Activated CD4-positive, alpha-beta memory T cell treated with anti-CD3 and anti-CD28 coated beads for 36 hours (primary cell): ENCODE results near the gene PSMD7. TPM values are rescaled to one million over a fixed set of nuclear protein-coding genes. Genes with fewer than 3 reads are reported as not detected.
A peak's percentile ranks its signal among the peaks of the same experiment; 100 is the strongest.

Experiments used
- CTCF ChIA-PET: fragments of 350-600 bp; sonication (Branson Sonifier 250); formaldehyde crosslinking; loops from one replicate; lab custom pipeline; 2021; ENCODE audit warnings: antibody characterized with exemption, inconsistent platforms; lab: Charles Lee
- POLR2A ChIA-PET: fragments of 350-600 bp; sonication (Branson Sonifier 250); formaldehyde crosslinking; loops from one replicate; lab custom pipeline; 2021; ENCODE audit warnings: antibody characterized with exemption; lab: Charles Lee
- DNase-seq: peaks from one replicate; pipeline ENCODE4 v3.0.0-alpha.2; 2020
- H3K27ac Mint-ChIP-seq: one replicate; pipeline ENCODE4 v1.8.0; 2021; ENCODE audit warnings: mixed read lengths
- H3K27me3 Mint-ChIP-seq: one replicate; pipeline ENCODE4 v1.8.0; 2021; ENCODE audit warnings: mixed read lengths
- H3K36me3 Mint-ChIP-seq: one replicate; pipeline ENCODE4 v1.8.0; 2021; ENCODE audit warnings: mixed read lengths
- H3K4me1 Mint-ChIP-seq: one replicate; pipeline ENCODE4 v1.8.0; 2021; ENCODE audit warnings: low read depth, mixed read lengths
- H3K4me3 Mint-ChIP-seq: one replicate; pipeline ENCODE4 v1.8.0; 2021; ENCODE audit warnings: mild to moderate bottlenecking, mixed read lengths
- H3K9me3 Mint-ChIP-seq: one replicate; pipeline ENCODE4 v1.8.0; 2021; ENCODE audit warnings: mixed read lengths
- intact Hi-C: fragments of 100-400 bp; cut with micrococcal nuclease; formaldehyde crosslinking; loops from one replicate; pipeline ENCODE4 v1.15.1; 2023
- total RNA-seq, 2 experiments: library from RNA; stranded (reverse); gene quantifications; one replicate each; pipeline ENCODE4 v1.2.3, GENCODE V29; 2021

PSMD7 gene
- 100 to 1,000 TPM; 119 to 123 TPM for total RNA-seq

DNA sequence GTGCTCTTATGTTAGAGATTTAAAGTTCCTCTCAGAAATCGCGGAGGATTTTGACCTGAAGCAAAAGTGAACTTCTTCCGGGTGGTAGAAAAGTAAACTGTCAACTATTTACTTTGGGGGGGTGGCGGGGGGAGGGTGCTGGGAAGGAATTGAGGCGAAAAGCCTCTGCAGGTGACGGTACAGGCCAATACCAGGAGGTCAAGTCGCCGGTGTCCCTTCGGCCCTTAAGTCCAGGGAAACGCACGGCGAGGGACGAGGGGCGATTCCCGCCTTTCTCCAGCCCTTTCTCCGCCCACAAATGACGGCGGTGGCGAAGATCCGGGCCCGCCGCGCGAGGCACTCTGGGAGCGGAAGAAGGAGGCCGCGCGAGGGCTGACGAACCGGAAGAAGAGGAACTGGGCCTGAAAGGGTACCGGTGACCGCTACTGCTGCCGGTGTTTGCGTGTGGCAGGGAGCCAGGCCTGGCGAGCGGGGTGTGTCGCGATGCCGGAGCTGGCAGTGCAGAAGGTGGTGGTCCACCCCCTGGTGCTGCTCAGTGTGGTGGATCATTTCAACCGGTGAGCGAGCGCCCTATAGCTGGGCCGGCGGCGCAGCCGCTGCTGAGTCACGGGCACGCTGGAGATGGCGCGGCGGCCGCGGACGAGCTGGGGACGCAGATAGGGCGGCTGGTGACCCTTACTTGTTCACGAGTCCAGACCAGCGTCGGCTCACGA is at the start of gene PSMD7:
Gene PSMD7 (plus strand): TSS at position 383 of the 713 bp plus-strand sequence. CDS start 101 bp downstream, at position 484.
- peak within 1 kb of the TSS; percentile 94 for H3K27ac Mint-ChIP-seq
- H3K27me3 Mint-ChIP-seq: no peaks in the 10 kb centered on the region
- peaks cover 36% of the 10 kb centered on the region for H3K36me3 Mint-ChIP-seq
- ChIA-PET CTCF (interaction anchor here (0.8 to 3.7 kb wide), 2 partner anchors 13 to 1822 kb away, joined by 3 to 29 read pairs; no protein-coding TSS in a partner anchor), POLR2A (interaction anchor here (0.8 to 1.8 kb wide), 4 partner anchors 8 to 370 kb away, joined by 3 to 7 read pairs (median 4); partner anchors contain the start of gene RFWD3)
- DNase-seq: peak; percentile 94
- H3K4me1 Mint-ChIP-seq: peaks cover 31% of the 10 kb centered on the region
- intact Hi-C loops: loop anchor here (1.0 to 10.0 kb wide), 6 partner anchors 72 to 1348 kb away; partner anchors contain the start of genes KARS1, TERF2IP and ZFP1
- peak within 1 kb of the TSS; percentile 87 for H3K4me3 Mint-ChIP-seq
- peaks cover 5% of the 10 kb centered on the region for H3K9me3 Mint-ChIP-seq

DNA sequence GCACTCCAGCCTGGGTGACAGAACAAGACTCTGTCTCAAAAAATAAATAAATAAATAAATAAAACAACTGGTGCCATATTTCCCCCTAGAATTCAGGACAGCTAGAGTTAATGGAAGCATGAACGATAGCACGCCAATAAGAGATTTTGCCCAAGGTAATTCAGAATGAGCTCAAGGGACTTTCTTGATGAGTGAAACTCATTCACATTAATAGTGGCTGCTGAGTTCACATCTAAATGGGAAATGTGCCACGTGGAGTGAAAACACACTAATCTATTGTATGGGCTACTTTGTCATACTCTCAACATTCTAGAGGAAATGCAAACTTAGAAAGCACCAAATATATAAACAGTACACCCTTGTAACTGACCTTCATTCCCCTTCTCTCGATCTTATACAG is 47.4 kb upstream of the PSMD7 start:
- POLR2A ChIA-PET: no interaction called here
- no peak for DNase-seq
- intact Hi-C loops: no loop called here
- H3K9me3 Mint-ChIP-seq: no peaks in the 10 kb centered on the region
- H3K4me3 Mint-ChIP-seq: no peak overlapping the region
- peaks cover 9% of the 10 kb centered on the region for H3K27me3 Mint-ChIP-seq
- H3K36me3 Mint-ChIP-seq: no peaks in the 10 kb centered on the region
- no peaks in the 10 kb centered on the region for H3K4me1 Mint-ChIP-seq
- CTCF ChIA-PET: no interaction called here
- H3K27ac Mint-ChIP-seq: no peak overlapping the region

DNA sequence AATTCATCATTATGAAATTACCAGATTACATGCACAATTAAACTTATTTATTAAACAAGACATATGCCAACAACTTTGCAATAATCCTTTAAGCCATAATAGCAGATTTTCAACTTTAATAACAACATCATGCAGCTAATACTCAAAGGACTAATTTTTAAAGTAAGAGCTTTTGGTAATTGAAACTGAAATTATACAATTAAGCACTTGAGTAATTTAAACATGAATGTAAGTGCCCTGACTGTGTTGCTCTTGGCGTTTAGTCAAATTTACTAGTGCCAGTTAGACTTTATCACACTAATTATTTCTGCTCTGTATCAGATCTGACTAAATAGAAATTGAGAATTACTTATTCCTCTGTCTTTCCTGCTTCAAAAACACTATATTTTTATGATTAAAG is 46.8 kb upstream of the PSMD7 start:
- POLR2A ChIA-PET: no interaction called here
- Mint-ChIP-seq H3K4me1 (no peaks in the 10 kb centered on the region), H3K4me3 (no peak overlapping the region), H3K27ac (no peak overlapping the region), H3K27me3 (peaks cover 9% of the 10 kb centered on the region), H3K9me3 (no peaks in the 10 kb centered on the region), H3K36me3 (no peaks in the 10 kb centered on the region)
- intact Hi-C loops: no loop called here
- CTCF ChIA-PET: no interaction called here
- no peak for DNase-seq

DNA sequence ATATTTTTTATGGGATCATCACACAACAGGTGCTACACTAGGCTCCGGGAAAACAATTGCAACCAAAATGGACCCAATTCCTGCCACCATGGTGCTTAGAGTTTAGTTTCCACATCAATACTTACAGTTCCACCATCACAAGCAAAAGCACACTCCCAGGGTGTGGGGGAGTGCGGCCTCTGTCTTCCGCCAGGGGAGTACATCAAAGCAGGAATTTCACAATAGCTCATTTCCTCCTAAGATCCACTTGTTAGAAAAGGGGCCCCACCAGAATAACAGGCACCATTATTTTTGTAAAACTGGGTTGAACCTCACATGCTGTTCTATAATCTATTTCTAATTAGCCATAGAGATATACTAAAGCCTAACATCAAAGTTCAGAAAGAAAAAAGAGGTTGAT is 44.3 kb upstream of the PSMD7 start:
- intact Hi-C loops: no loop called here
- Mint-ChIP-seq H3K27ac (no peak overlapping the region), H3K27me3 (peaks cover 11% of the 10 kb centered on the region), H3K36me3 (no peaks in the 10 kb centered on the region), H3K4me3 (no peak overlapping the region), H3K9me3 (no peaks in the 10 kb centered on the region), H3K4me1 (no peaks in the 10 kb centered on the region)
- no peak for DNase-seq
- POLR2A ChIA-PET: no interaction called here
- CTCF ChIA-PET: no interaction called here

DNA sequence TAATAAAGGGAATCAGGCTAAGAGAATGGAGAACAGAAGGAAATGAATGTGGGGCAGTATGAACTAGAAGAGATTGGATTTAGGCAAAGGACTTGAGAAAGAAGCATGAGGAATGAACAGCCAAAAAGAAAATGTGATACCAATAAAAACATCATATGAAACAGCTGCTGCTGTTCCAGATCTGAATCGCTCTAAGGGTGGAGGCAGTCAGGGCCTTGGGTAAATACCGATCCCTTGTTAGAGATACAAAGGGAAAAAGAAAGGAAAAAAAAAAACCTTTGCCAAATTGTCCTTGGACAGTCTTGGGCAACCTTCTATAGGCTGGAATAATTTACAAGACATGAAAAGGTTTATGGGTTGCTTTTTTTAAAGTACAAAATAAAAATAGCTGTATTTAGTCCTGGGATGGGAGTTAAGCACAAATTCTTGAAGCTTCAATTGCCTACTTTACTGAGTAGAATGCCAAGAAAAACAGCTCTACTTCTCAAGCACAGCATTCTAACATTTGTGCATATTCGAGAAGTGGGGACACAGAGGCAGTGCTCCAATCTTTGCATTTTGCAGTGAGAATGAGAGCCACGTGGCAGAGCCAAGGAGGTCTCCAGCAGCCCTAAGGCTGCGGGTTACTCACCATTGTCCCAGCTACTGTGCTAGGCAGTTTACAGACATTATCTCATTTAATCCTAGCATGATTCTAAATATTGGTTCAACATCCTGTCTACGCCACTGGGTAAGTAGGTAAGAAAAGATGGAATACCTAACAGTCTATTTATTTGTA is 43.3 kb upstream of the PSMD7 start:
- no peak for DNase-seq
- Mint-ChIP-seq H3K36me3 (no peaks in the 10 kb centered on the region), H3K9me3 (no peaks in the 10 kb centered on the region), H3K27ac (no peak overlapping the region), H3K4me1 (no peaks in the 10 kb centered on the region), H3K4me3 (no peak overlapping the region), H3K27me3 (peaks cover 6% of the 10 kb centered on the region)
- ChIA-PET POLR2A (no interaction called here), CTCF (interaction anchor here (2.2 kb wide), 1 partner anchor 22 kb away, joined by 6 read pairs; no protein-coding TSS in a partner anchor)
- intact Hi-C loops: no loop called here

DNA sequence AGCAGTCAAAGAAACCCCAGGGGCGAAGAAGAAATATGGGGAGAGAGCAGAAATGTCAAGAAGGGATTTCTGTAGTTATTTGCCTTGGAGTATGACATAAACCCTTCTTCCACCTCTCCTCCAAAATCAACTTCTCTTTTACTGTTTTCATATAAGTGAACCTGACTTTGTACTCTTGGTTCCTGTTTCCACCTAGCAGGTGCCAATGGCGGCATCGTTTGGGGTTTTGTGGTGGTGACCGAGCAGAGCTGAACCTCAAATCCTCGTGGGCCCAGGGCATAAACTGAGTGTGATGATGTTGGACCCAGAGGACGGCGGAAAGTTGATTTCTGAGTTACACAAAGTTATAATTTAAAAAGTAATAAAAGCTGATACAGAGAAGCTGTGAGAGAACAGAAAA is 39.6 kb upstream of the PSMD7 start:
- Mint-ChIP-seq H3K4me3 (no peak overlapping the region), H3K9me3 (no peaks in the 10 kb centered on the region), H3K4me1 (no peaks in the 10 kb centered on the region), H3K27me3 (peaks cover 3% of the 10 kb centered on the region), H3K36me3 (no peaks in the 10 kb centered on the region), H3K27ac (no peak overlapping the region)
- no peak for DNase-seq
- ChIA-PET POLR2A (no interaction called here), CTCF (interaction anchor here (0.7 kb wide), 1 partner anchor 582 kb away, joined by 3 read pairs; no protein-coding TSS in a partner anchor)
- intact Hi-C loops: no loop called here

DNA sequence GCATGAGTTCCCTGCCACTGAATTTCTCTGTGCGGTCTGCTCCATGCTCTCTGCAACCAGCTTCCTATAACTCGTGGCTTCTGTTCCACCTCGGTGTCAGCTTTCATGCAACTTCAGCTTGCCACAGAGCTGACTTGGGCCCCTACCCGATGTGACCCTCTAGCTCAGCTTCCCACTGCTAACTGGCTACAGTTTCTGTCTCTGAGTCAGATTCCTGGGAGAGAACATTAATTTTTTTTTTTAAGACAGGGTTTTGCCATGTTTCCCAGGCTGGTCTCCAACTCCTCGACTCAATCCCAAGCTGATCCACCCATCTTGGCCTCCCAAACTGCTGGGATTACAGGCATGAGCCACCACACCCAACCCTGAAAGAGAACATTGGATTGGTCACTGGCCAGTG is 35.5 kb upstream of the PSMD7 start:
- Mint-ChIP-seq H3K36me3 (no peaks in the 10 kb centered on the region), H3K27me3 (peaks cover 2% of the 10 kb centered on the region), H3K4me3 (no peak overlapping the region), H3K27ac (no peak overlapping the region), H3K9me3 (no peaks in the 10 kb centered on the region), H3K4me1 (no peaks in the 10 kb centered on the region)
- intact Hi-C loops: no loop called here
- ChIA-PET CTCF (no interaction called here), POLR2A (no interaction called here)
- DNase-seq: no peak

DNA sequence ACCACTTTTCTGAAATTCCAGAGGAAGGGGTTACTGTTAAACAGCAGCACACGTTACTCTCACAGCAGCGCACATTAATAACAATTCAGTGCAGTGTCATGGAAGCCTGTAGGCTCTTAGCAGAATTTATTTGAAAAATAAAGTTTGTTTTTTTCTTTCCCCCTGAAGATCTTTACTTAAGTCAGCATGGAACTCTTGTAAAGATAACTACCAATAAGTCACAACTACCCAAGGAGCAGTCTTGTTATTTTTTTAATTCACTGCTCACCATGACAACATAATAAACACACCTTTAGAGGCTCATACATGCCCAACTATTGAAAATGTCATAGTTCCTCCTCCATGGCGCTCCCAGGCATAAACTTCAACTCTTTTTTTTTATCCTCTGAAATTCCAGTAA is 31.8 kb upstream of the PSMD7 start:
- Mint-ChIP-seq H3K27me3 (no peaks in the 10 kb centered on the region), H3K27ac (no peak overlapping the region), H3K9me3 (no peaks in the 10 kb centered on the region), H3K36me3 (no peaks in the 10 kb centered on the region), H3K4me3 (no peak overlapping the region), H3K4me1 (no peaks in the 10 kb centered on the region)
- CTCF ChIA-PET: interaction anchor here (0.6 kb wide), 1 partner anchor 657 kb away, joined by 5 read pairs; no protein-coding TSS in a partner anchor
- POLR2A ChIA-PET: no interaction called here
- intact Hi-C loops: no loop called here
- DNase-seq: no peak

DNA sequence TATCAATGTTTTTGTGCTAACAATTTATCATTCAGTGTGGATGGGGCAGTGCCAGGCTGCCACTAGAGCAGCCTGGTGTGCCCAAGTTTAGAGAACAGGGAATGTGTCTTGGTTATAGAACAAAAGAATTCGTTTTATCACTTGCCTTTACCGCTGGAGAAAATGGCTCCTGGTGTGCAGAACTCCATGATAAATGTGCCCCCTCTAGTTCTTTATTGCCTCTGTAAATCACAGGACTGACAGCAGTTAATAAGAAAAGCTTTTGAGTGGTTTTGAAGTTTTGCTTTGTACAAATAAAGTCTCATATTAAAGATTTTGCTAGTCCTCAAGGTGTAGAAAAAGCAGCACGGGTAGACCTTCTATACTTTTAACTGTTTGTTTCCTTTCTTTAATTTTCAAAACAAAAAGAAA is 28.2 kb upstream of the PSMD7 start:
- H3K27me3 Mint-ChIP-seq: peaks cover 6% of the 10 kb centered on the region
- no peak for DNase-seq
- CTCF ChIA-PET: interaction anchor here (0.7 kb wide), 1 partner anchor 41 kb away, joined by 3 read pairs; no protein-coding TSS in a partner anchor
- no peak overlapping the region for H3K27ac Mint-ChIP-seq
- no peak overlapping the region for H3K4me3 Mint-ChIP-seq
- POLR2A ChIA-PET: no interaction called here
- H3K9me3 Mint-ChIP-seq: no peaks in the 10 kb centered on the region
- no peaks in the 10 kb centered on the region for H3K36me3 Mint-ChIP-seq
- no peaks in the 10 kb centered on the region for H3K4me1 Mint-ChIP-seq
- intact Hi-C loops: no loop called here

DNA sequence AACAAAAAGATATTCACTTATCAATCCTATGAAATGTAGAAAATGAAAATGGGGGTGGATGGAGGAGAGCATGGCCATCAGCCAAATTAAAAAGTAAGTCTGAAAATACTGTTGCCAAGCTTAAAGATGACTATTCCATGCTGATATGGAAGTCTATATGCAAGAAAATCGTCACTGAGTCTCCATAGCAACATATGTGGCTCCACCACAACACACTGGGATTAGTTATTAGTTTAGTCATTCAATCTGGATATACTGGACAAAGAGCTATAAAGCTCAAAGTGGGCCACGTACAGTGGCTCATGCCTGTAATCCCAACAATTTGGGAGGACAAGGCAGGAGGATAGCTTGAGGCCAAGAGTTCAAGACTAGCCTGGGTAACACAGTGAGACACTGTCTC is 24.7 kb upstream of the PSMD7 start:
- no peak for DNase-seq
- intact Hi-C loops: no loop called here
- H3K27me3 Mint-ChIP-seq: peaks cover 16% of the 10 kb centered on the region
- POLR2A ChIA-PET: no interaction called here
- H3K27ac Mint-ChIP-seq: no peak overlapping the region
- no peaks in the 10 kb centered on the region for H3K36me3 Mint-ChIP-seq
- CTCF ChIA-PET: no interaction called here
- H3K4me3 Mint-ChIP-seq: no peak overlapping the region
- no peaks in the 10 kb centered on the region for H3K9me3 Mint-ChIP-seq
- H3K4me1 Mint-ChIP-seq: no peaks in the 10 kb centered on the region

DNA sequence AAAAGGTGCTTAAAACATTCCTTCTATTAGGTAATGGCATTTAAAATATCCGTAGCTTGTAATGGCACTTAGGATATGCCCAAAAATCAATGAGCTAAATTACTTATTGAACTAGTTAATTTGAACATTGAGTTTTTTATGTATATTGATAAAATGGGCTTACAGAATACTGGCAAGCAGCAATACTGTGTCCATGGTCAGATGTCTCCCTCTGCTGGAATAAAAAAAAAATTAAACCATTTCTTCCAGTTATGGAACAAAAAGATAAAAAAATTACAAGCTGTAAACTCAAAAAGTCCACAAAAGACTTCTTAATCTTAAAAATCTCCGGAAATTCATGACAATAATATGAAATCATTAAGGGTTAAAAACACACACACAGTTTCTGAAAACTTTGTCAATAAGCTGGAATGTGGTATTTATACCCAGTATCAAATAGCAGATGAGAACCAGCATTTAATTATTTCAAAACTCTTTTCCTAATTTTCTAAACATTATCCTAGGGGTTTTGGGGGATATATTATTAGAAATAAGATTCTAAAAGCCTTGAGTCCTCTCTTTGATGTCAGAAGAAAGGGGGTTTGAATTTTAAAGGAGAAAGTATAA is 21.5 kb upstream of the PSMD7 start:
- H3K36me3 Mint-ChIP-seq: peaks cover 6% of the 10 kb centered on the region
- peaks cover 20% of the 10 kb centered on the region for H3K27me3 Mint-ChIP-seq
- DNase-seq: no peak
- no peaks in the 10 kb centered on the region for H3K4me1 Mint-ChIP-seq
- H3K4me3 Mint-ChIP-seq: no peak overlapping the region
- ChIA-PET CTCF (interaction anchor here (0.6 to 1.5 kb wide), 7 partner anchors 13 to 460 kb away, joined by 3 to 6 read pairs (median 4); no protein-coding TSS in a partner anchor), POLR2A (no interaction called here)
- no peak overlapping the region for H3K27ac Mint-ChIP-seq
- intact Hi-C loops: no loop called here
- peaks cover 7% of the 10 kb centered on the region for H3K9me3 Mint-ChIP-seq

DNA sequence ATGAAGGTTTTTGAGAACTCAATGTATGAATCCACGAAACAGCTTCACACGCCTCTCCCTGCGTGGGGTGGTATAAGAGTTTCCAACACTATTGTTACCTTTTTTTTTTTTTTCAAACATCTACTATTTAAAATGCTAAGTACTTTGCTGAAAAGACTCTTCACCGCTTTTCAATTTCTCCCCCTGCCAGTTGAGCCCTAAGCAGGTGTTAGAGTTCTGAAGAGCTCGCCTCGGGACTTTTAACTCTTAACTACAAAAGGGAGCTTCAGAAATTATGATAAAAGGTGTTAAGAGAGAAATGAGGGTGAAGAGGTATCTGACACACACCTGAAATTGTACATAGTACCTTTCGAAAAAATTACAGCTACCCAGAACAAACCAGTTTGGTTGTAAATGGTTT is 20.9 kb upstream of the PSMD7 start:
- peaks cover 6% of the 10 kb centered on the region for H3K36me3 Mint-ChIP-seq
- CTCF ChIA-PET: interaction anchor here (0.6 to 1.5 kb wide), 6 partner anchors 13 to 460 kb away, joined by 3 to 6 read pairs (median 4); no protein-coding TSS in a partner anchor
- intact Hi-C loops: no loop called here
- H3K27me3 Mint-ChIP-seq: peaks cover 20% of the 10 kb centered on the region
- POLR2A ChIA-PET: no interaction called here
- H3K27ac Mint-ChIP-seq: no peak overlapping the region
- H3K4me3 Mint-ChIP-seq: no peak overlapping the region
- peaks cover 7% of the 10 kb centered on the region for H3K9me3 Mint-ChIP-seq
- H3K4me1 Mint-ChIP-seq: no peaks in the 10 kb centered on the region
- no peak for DNase-seq
